IMR-90 (cell line): ENCODE measurements around the gene SUN1.

Experiments used
- CHD1 ChIP-seq: IDR thresholded peaks from 2 replicates; pipeline ENCODE4 v1.6.1; 2012; ENCODE audit warnings: low read depth, low read length, improper control_type of control experiment
- FOS ChIP-seq: fragments of 150-350 bp; IDR thresholded peaks from 2 replicates; pipeline ENCODE4 v1.6.1; 2016; ENCODE audit warnings: low read depth, low read length
- NFE2L2 ChIP-seq: fragments of 150-350 bp; IDR thresholded peaks from 2 replicates; pipeline ENCODE4 v1.6.1; 2016; ENCODE audit warnings: low read depth, mild to moderate bottlenecking, low read length
- POLR2A ChIP-seq: IDR thresholded peaks from 2 replicates; pipeline ENCODE4 v1.6.1; 2012; ENCODE audit warnings: mild to moderate bottlenecking, low read depth, low read length
- RCOR1 ChIP-seq: IDR thresholded peaks from 2 replicates; pipeline ENCODE4 v1.6.1; 2012; ENCODE audit warnings: mild to moderate bottlenecking, low read length, improper control_type of control experiment; ENCODE audit not compliant: insufficient replicate concordance
- TF ChIP-seq, protein P1 (sequence below): conservative IDR thresholded peaks from 2 replicates; pipeline ENCODE4 v1.5.1; 2012; ENCODE audit warnings: mild to moderate bottlenecking, low read depth, low read length, improper control_type of control experiment
- TF ChIP-seq, protein P2 (sequence below): fragments of 150-350 bp; IDR thresholded peaks from 2 replicates; pipeline ENCODE4 v1.6.1; 2017; ENCODE audit warnings: mild to moderate bottlenecking, antibody characterized with exemption, low read length, low read depth

DNA sequence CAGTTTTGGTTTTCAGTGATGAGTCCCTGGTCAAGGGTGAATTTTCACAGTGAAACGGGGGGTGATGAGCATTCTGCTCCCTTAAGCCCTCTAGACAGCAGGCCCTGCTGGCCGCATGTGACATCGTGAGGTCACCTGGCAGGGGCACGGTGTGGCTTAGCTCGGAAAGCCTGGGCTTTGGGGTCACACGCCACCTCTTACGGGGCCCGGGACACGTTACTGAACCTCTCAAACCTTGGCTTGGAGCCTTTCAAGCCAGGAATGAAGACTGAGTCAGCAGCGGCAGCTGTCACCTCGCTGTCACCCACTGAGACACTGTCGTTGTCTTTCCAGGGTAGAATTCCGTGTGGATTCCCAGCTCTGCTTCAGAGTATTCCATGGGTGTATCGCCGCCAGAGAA is 48.2 kb downstream of the SUN1 start:
- TF ChIP-seq, protein P1, sequence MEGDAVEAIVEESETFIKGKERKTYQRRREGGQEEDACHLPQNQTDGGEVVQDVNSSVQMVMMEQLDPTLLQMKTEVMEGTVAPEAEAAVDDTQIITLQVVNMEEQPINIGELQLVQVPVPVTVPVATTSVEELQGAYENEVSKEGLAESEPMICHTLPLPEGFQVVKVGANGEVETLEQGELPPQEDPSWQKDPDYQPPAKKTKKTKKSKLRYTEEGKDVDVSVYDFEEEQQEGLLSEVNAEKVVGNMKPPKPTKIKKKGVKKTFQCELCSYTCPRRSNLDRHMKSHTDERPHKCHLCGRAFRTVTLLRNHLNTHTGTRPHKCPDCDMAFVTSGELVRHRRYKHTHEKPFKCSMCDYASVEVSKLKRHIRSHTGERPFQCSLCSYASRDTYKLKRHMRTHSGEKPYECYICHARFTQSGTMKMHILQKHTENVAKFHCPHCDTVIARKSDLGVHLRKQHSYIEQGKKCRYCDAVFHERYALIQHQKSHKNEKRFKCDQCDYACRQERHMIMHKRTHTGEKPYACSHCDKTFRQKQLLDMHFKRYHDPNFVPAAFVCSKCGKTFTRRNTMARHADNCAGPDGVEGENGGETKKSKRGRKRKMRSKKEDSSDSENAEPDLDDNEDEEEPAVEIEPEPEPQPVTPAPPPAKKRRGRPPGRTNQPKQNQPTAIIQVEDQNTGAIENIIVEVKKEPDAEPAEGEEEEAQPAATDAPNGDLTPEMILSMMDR: no peak
- TF ChIP-seq, protein P2, sequence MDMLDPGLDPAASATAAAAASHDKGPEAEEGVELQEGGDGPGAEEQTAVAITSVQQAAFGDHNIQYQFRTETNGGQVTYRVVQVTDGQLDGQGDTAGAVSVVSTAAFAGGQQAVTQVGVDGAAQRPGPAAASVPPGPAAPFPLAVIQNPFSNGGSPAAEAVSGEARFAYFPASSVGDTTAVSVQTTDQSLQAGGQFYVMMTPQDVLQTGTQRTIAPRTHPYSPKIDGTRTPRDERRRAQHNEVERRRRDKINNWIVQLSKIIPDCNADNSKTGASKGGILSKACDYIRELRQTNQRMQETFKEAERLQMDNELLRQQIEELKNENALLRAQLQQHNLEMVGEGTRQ: no peak
- TF ChIP-seq POLR2A (no peak), FOS (no peak), CHD1 (no peak), RCOR1 (no peak), NFE2L2 (no peak)
